Activated CD4-positive, alpha-beta T cell treated with anti-CD3 and anti-CD28 coated beads for 24 hours (primary cell): ENCODE results near the gene ZNFX1.

Experiments
- DNase-seq, 2 donors: peaks; one replicate each; pipeline ENCODE4 v3.0.0-alpha.2; 2020; ENCODE audit warnings: low read depth in 2 of 2

Gene ZNFX1

DNA sequence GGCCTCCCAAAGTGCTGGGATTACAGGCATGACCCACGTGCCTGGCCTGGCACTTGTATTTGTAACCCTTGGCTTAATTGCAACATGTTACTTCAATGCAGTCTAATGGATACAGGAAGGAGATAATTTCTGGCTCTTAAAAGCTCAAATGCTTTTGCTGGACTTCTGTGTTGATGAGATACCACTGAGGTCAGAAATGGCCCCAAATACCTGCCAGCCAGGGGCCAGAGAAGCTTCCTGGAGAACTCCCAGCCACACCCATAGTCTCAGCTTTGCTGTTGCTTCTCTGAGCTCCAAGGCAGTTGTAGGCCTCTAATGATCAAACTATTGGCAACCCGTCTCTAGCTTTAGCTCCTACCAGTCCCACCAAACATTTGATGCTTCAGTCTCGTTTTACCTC is 14.2 kb upstream of the ZNFX1 start:
- no peak for DNase-seq

DNA sequence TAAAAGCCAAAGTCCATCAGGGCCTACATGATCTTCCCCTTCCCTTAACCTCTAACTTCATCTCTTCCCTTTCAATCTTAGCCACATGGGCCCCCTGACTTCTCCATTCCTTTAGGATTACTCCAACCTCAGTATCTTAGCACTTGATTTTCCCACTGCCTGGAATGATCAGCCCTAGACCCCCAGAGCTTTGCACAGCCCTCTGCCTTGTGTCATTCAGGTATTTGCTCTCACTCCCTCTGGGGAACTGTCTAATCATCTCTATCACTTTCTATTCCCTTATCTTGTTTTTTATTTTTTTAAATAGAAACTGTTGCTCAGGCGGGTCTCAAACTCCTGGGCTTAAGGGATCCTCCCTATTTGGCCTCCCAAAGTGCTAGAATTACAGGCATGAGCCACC is 13.3 kb upstream of the ZNFX1 start:
- DNase-seq = no peak

DNA sequence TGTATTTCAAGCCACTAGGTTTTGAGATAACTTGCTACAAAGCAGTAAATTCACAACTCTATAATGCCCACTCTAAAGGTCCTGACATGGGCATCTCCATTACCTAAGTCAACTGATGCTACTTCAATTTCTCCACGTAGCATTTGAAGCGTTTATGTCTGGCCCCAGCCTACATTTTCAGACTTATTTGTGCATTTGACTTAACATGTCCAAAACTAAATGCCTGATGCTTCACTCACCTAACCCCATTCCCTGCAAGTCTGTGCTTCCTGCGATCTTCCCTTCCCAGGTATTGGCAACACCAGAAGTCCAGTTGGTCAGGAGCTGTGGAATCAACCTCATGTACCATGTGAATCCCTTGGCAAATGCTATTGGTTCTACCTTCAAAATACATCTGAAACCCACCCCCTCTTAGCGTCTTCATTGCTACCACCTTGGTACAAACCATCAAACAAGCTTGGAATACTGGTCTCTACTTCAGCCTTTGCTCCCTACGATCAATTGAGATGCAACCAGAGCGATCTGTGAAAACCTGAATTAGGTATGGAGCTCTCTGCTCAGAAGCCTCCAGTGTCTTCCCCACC is 12.8 kb upstream of the ZNFX1 start:
- no peak for DNase-seq

DNA sequence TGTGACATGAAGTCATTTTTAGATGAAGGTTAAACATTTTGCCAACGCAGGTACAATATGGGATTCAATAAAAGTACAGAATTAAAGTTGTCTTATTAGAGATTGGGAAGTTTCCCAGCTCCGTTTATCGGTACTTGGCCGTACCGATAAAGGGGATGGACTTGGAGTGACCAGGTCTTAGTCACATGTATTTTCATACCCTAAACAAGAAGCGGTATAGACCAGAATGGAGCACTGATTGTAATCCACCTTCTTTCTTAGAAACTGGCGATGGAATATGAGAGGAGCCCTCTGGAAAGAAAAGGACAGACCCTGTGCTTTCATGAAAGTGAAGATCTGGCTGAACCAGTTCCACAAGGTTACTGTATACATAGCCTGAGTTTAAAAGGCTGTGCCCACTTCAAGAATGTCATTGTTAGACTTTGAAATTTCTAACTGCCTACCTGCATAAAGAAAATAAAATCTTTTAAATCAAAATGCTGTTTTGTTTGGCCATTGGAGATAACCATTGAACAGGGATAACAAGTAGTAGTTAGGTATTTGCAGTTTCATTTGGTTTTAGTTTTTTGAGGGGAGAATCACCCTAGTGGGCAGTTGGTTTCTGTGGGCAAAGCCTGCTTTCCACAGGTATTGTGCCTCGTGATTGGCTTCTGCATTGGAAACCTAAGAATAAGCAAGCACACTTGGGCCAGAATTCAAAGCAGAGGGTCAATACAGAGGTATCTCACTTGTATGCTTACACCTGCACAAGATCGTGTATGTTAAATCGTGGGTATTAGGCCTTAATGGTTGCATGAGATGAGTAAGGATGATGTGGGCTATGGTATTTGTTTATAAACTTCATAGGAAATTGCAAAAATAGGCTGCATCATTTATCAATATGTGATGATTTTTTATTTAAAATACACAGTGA is 11.2 kb upstream of the ZNFX1 start:
- DNase-seq = no peak

DNA sequence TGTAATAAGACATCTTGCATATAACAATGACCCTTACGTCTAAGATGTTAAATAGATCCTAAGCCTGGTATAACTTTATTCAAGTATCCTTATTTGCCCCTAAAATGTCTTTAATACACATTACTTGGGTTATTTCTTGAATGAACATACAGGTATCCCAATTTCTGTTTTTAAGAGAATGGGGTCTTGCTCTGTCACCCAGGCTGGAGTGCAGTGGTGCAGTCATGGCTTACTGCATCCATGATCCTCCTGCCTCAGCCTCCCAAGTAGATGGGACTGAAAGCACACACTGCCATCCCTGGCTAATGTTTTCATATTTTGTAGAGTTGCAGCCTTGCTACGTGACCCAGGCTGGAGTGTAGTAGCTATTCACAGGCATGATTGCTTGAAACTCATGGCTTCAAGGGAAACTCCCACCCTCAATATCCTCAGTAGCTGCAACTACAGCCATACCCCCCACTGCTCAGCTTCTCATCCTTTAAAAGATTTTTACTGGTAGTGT is 10.4 kb upstream of the ZNFX1 start:
- no peak for DNase-seq

DNA sequence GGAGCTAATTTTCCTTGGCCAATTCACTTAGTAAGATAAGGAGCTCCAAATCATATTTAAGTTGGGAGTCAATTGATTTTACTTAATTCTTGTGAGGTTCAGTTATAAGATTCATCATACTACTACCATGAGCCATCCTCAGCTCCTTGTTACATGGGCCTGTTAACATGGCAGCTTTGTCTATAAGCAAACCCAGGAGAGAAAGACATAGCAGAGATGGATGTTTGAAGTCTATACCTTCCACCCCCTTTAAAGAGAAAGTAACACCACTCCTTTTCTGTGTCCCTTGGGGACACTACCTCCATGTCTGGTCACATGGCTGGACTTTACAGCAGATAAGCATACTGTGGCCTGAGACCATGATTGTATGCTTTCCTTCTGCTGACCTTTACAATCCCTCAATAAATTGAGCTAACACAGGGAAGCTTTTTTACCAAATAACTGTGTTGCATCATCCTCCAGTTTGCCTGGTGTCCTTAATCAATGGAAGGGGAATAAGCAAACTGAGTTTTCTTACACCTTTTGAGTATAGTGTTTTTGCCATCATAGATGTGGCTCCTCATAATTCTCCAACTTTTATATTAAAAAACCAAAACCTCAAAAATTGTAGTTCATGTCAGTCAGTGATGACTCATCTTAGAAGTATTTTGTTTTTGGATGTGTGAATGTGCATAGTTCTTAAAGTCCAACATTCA is 9.8 kb upstream of the ZNFX1 start:
- no peak for DNase-seq

DNA sequence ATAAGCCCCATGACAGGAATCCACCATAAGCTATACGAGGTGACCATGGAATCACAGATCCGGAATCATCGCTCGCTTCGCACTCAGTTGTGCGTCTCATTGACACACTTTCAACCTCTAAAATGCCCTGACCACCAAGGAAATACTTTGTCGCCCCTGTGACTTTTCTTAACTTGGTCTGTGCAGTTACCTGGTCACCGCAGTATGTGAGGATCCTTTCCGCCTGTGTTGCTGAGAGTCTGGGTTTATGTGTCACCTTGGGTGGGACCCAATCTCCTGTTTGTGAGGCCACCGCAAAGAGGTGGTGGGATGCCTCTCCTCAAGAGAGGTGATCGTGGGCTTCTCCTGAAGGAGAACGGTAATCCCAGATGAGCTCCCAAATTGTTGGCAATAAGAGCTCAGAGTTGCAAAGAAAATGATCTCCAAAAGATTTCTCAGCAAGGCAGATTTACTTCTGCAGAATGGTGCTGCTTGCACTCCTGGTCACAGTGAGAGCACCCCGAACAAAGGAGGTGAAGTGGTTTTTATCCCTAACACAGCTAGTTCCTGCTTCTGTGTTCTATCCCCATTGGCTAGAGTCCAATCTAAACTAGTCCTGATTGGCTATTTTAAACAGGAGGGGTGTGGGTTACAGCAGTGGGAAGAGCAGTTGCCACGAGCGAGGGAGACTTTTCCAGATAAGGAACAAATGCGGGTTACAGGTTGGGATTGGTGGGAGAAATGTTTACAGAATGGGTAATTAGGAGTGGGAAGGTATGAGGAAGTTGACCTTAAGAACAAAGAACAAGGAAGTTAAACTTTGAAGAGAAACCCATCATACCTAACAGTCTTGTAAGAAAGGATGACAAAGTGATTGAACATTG is 9.1 kb upstream of the ZNFX1 start:
- no peak for DNase-seq

DNA sequence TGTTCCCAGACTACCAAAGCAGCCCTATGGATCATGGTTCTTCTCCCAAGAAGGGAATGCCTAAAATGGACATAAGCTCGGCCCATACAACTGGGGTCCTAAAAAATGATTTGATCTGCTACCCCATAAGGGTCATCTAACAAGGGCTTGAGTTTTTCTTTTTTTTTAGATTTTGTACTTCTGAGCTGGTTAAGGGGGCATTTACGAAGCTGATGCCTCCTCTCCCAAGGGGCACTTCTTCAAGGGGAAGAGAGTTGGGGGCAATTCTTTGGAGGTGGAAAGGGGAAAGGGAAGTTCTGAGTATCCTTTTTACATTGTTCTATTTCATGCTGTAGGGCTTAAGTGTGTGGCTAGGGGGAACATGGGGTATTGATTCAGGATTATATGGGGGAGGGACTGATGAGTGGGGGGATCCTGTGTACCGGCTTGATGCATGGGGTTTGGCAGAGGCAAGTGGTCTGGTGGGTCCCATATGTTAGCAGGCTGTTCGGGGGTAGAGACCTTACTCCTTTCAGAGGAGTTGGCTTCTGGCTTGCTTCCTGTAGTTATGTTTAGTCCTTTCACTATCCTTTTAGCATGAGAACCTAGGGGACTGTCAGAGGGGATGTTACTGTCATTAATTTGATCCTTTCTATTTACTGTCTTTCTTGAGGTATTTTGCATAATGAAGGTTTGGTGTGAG is 8.1 kb upstream of the ZNFX1 start:
- no peak for DNase-seq

DNA sequence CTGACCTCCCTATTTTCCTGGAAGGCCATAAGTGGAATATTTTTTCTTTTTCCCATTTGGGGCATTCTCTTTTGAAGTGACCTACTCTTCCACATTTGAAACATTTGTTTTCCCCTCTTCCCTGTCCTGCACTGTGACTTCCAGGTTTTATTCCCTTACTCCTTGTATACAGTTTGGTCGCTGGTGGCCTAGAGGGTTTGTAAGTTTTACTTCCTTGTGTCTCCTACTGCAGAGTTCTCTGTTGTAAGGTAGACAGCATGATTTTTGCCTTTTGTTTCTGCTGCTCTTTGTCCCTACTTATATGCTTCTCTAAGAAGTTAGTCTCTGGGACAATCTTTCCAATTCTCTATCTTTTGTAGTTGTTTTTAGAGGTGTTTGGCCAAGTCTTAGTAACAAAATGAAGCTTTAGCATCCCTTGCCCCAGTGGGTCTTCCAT is 7.4 kb upstream of the ZNFX1 start:
- DNase-seq = no peak

DNA sequence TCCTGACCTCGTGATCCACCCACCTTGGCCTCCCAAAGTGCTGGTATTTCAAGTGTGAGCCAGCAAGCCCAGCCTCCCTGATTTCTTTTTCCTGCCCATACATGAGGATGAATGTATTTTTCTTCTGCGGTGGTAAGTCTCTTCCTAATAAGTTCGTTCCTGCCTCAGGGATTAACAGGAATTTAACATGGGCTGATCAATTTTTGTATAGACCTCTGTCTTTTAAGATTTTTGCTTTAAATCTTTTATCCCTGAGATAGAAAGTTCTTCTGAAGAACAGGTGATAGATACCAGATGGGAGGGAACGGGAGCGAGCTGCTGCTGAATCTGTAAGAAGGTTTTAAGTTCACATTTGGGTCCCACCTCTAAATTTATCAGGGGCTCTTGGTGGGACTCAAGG is 7.0 kb upstream of the ZNFX1 start:
- DNase-seq = no peak

DNA sequence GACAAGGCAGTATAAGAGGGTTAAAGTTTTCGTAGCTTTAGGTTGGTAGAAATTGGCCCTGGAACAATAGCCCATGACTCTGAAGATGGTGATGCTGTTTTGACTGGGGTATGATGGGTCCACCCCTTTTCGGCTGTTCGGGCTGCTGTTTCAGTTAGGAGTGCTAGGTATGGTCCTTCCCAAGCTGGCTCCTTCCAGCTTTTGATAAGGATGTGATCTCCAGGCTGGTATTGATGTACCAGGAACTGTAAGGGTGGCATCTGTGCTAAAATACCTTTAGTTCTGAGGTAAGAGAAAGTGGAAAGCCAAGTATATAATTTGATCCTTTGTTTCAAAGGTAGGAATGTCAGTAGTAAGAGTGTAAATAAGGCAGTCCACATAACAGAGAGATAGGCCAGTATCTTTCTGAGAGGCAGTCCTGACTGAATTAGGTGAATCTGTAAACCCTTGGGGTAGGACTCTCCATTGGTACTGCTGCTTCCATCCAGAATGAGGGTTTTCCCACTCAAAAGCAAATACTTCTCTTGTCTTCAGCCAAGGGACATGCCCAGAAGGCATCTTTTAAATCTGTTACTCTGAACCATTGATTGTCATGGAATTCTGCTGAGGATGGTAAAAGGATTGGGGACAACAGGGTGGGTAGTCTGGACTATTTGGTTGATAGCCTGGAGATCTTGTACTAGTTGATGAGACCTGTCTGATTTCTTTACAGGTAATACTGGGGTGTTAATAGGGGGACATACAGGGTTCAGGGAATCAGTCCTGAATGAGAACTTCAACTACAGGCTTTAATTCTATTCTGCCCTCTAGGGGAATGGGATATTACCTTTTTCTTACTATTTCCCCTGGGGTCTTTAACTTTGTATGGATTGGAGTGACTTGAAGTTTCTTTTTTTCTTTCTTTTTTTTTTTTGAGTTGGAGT is 6.1 kb upstream of the ZNFX1 start:
- no peak for DNase-seq

DNA sequence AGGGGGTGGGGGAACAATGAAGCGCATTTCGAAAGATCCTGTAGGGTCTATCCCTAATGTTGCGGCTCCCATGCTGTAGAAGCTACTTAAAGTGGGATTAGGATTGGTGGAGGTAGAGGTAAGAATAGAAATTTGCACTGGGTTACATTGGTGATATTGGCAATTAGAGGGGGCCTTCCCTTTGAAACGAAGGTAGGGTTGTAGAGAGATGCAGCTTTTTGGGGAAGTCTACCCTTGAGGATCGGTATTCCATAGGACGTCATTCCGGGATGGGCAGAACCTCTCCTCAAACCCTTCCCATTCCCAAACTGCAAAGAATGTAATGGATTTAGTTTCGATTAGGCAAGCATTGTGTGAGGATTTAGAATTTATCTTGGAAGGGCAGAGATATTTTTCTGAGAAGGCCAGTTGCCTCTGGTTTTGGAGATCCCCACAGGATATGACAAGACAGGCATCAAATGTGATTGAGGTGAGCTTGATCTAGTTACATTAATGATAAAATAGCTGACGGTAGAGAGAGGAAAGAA is 5.4 kb upstream of the ZNFX1 start:
- DNase-seq = no peak

DNA sequence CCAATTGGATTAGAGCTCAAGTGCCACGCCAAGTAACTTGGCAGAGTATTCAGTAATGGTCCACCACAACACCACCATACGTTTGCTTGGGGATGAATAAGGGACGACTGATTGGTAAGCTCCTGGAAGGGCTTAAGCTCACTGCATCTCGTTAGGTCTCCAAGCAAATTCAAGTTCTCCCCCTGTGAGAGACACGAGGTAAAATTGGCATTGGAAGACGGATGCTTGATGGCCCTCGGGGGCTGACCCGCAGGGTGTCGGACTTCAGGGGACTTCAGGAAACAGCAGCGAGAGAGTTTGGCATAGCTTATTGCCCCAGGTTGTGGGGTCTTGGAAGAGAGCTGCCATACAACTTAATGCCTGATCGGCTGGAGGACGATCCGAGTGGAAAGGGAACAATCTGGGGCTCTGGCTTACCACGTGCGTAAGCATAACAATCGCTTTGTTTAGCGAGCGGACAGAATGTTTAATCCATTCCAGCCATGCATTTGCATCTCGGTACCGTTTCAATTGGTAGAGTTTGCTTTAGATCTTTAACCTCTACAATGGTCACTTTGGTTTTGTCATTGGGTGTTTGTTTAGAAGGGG is 4.8 kb upstream of the ZNFX1 start:
- no peak for DNase-seq

DNA sequence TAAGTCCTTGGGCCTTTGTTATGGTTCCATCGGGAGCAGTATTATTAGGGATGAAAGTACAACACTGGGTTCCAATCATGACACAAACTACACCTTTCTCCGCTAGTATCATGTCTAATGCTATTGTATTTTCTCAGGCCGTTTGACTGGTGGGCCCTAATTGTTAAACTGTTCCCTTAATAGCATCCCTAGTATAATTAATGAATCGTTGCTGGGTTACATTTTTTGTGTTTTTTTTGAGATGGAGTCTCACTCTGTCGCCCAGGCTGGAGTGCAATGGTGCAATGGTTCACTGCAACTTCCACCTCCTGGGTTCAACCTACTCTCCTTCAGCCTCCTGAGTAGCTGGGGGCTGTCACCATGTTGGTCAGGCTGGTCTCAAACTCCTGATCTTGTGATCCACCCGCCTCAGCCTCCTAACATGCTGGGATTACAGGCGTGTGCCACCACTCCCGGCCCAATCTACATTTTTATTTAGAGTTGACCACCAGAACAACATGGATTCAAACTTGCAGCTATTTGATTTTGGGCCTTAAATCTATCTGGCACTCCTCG is 4.1 kb upstream of the ZNFX1 start:
- no peak for DNase-seq

DNA sequence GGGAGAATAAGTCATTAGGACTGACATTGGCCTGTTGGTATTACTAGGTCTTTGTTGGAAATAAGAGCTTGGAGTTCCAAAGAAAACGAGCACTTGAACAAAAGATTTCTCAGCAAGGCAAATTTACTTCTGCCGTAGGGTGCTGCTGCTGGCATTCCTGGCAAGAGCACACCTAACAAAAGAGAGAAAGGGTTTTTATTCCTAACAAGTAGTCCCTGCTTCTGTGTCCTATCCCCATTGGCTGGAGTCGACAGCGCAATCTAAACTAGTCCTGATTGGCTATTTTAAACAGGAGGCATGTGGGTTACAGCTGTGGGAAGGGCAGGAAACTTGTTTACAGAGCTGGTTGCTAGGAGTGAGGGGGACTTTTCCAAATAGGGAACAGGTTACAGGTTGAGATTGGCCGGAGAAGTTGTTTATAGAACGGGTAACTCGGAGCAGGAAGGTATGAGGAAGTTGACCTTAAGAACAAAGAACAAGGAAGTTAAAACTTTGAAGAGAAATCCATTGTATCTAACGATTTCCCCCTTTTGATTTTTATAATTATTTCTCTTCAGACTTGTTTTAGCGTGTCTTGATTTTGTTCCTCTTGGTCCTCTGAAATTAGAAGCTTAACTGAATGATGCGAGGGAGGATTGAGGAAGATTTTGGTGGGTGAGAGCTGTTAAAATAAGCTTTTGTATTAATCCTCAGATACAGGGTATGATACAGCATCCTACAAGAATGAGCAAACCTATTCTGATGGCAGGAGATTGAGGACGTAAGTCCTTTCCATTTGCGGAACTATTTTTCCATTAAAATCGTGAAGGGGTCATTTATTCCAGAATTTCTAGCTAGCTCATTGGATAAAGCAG is 3.4 kb upstream of the ZNFX1 start:
- DNase-seq = no peak

DNA sequence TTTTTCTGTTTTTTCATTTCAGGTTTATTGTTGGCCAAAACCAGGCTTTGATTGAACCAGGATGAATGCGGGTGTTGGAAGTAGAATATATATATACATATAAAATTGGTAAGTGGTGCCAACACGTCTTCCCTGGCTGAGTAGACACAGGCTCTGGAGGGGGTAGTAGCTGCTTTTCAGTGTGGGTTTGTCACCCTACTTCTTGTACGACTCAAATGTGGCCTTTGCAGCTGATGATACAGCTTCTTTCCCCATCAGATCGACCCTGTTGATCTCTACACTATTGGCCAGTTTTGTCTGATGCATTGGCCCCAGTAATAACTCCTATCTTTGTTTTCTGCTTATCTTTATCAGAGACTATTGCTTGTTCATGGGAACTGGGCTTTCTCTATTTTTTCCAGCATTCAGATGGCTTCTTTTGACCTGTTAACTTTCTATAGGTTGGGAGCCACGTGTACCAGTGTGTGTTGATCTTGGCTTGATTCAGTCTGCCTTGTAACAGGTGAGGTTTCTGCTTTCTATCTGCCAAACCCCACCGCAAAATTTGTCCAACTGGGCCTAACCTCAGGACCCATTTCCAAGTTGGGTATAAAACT is 2.7 kb upstream of the ZNFX1 start:
- no peak for DNase-seq

DNA sequence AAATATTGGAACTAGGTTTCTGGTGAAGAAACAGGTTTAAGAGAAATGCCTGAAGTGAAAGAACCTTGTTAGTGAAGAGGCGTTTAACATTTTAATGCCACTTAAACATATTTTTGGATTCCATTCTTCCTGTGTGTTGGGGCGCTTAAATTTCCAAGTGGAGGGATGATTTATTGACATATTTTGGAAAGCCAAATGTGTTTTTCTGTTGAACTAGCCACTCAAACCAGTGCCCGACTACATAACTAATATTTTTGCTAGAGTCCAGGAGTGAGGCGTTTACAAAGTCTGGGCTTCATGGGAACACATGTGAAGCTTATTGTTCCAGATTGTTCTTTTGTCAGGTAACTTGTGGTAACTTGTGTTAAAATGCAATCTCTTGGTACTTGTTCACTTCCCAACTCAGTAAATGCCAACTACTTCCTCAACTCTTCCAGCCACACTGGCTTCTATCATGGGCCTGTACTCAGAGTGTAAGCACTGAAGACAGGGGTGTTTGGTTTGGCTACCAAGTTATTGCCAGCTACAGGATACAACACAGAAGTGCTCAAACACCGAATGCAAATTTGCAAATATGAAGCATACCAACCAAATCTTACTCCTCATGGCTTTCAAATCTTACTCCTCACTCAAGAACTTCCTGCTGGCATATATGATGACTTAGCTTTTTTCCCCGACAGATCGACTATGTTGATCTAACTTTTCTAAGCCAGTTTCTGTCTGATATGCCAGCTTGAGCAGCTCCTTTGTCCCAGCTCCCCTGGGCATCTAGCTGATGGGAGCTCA is 2.0 kb upstream of the ZNFX1 start:
- no peak for DNase-seq
